Smooth muscle cell (in vitro differentiated cells): ENCODE data around the gene CHRDL2. TPM values are rescaled to one million over a fixed set of nuclear protein-coding genes. Genes with fewer than 3 reads are reported as not detected.

Experiments used
- DNase-seq: peaks from one replicate; lab custom pipeline; 2025; ENCODE audit not compliant: unreplicated experiment; lab: John Stamatoyannopoulos, UW
- H2AFZ ChIP-seq: fragments of 200-600 bp; sonication (generic); 2 replicates; pipeline ENCODE4 v1.6.0; 2016; ENCODE audit warnings: antibody characterized with exemption, low read depth, mild to moderate bottlenecking
- H3F3A ChIP-seq: fragments of 200-600 bp; sonication (generic); 2 replicates; pipeline ENCODE4 v1.6.0; 2017; ENCODE audit warnings: antibody characterized with exemption, low read depth
- H3K27ac ChIP-seq: fragments of 200-600 bp; sonication (generic); 2 replicates; pipeline ENCODE4 v1.5.1; 2016; ENCODE audit warnings: low read depth, mild to moderate bottlenecking
- H3K27me3 ChIP-seq: fragments of 200-600 bp; sonication (generic); 2 replicates; pipeline ENCODE4 v1.6.1; 2016; ENCODE audit warnings: low read depth, mild to moderate bottlenecking
- H3K36me3 ChIP-seq: fragments of 200-600 bp; sonication (generic); 2 replicates; pipeline ENCODE4 v1.5.1; 2016; ENCODE audit warnings: low read depth
- H3K4me1 ChIP-seq: fragments of 200-600 bp; sonication (generic); 2 replicates; pipeline ENCODE4 v1.5.1; 2016; ENCODE audit warnings: low read depth
- H3K4me2 ChIP-seq: fragments of 200-600 bp; sonication (generic); 2 replicates; pipeline ENCODE4 v1.6.0; 2016; ENCODE audit warnings: mild to moderate bottlenecking
- H3K4me3 ChIP-seq: fragments of 200-600 bp; sonication (generic); 2 replicates; pipeline ENCODE4 v1.5.1; 2016; ENCODE audit warnings: mild to moderate bottlenecking
- H3K79me2 ChIP-seq: fragments of 200-600 bp; sonication (generic); 2 replicates; pipeline ENCODE4 v1.6.0; 2016; ENCODE audit warnings: low read depth, mild to moderate bottlenecking
- H3K9ac ChIP-seq: fragments of 200-600 bp; sonication (generic); 2 replicates; pipeline ENCODE4 v1.6.0; 2016; ENCODE audit warnings: low read depth
- H3K9me3 ChIP-seq: fragments of 200-600 bp; sonication (generic); replicated peaks from 2 replicates; pipeline ENCODE4 v1.5.1; 2016; ENCODE audit warnings: low read depth
- H4K20me1 ChIP-seq: fragments of 200-600 bp; sonication (generic); 2 replicates; pipeline ENCODE4 v1.6.0; 2016; ENCODE audit warnings: low read depth
- WGBS: methylation state at CpG from one replicate; pipeline ENCODE4 v1.1.7; 2016; ENCODE audit warnings: low lambda C conversion rate; 5-methylcytosine and 5-hydroxymethylcytosine counted together
- polyA plus RNA-seq: library from polyadenylated mRNA; unstranded; fragments of >200 nt; fragmentation: Nextera tagmentation; extraction: Ambion mirVana; gene quantifications from 2 replicates; pipeline ENCODE4 v1.2.1, GENCODE V29; 2016
- total RNA-seq: library from RNA; depleted of rRNA; stranded (reverse); fragments of >200 nt; gene quantifications from 2 replicates; pipeline ENCODE4 v1.2.3, GENCODE V29; 2014
- TF ChIP-seq, protein P1 (sequence below): fragments of 200-600 bp; sonication (generic); IDR thresholded peaks from 2 replicates; pipeline ENCODE4 v1.5.1; 2017; ENCODE audit warnings: borderline replicate concordance, mild to moderate bottlenecking, antibody characterized with exemption; ENCODE audit not compliant: insufficient read depth, poor library complexity, severe bottlenecking

Gene CHRDL2
- total and polyA plus RNA-seq, 2 experiments from 2014 or later, result 13.8 to 71.4 TPM

DNA sequence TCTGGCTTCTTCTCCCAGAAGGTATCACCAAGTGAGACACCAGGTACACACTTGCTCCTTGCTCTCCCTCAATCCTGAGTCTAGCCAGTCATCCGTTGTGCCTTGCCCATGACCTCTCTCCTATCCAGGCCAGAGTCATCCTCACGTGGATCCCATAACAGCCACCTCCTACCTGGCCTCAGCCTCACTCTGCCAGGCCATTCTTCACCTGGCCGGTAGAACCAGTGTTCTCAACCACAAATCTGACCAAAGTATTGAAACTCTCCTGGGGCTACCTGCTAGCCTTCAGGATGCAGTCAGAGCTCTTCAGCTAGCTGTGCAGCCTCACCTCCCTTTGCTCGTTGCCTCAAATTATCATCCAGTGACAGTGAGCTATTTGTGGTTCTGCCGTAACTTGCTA, 37.7 kb downstream of the CHRDL2 start:
- Histone ChIP-seq H3K79me2 (no peaks in the 10 kb centered on the region), H3K27me3 (no peaks in the 10 kb centered on the region), H3K36me3 (no peaks in the 10 kb centered on the region), H3K9me3 (no peaks in the 10 kb centered on the region), H3K9ac (no peak overlapping the region), H3K4me3 (no peak overlapping the region), H3K4me1 (peaks cover 8% of the 10 kb centered on the region), H2AFZ (no peak overlapping the region), H3K4me2 (no peak overlapping the region), H4K20me1 (no peaks in the 10 kb centered on the region), H3F3A (no peaks in the 10 kb centered on the region), H3K27ac (no peak overlapping the region)
- TF ChIP-seq, protein P1, sequence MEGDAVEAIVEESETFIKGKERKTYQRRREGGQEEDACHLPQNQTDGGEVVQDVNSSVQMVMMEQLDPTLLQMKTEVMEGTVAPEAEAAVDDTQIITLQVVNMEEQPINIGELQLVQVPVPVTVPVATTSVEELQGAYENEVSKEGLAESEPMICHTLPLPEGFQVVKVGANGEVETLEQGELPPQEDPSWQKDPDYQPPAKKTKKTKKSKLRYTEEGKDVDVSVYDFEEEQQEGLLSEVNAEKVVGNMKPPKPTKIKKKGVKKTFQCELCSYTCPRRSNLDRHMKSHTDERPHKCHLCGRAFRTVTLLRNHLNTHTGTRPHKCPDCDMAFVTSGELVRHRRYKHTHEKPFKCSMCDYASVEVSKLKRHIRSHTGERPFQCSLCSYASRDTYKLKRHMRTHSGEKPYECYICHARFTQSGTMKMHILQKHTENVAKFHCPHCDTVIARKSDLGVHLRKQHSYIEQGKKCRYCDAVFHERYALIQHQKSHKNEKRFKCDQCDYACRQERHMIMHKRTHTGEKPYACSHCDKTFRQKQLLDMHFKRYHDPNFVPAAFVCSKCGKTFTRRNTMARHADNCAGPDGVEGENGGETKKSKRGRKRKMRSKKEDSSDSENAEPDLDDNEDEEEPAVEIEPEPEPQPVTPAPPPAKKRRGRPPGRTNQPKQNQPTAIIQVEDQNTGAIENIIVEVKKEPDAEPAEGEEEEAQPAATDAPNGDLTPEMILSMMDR, result no peak
- DNase-seq, result no peak
- 87% methylated on average over 5 of the region's 5 CpGs for WGBS

DNA sequence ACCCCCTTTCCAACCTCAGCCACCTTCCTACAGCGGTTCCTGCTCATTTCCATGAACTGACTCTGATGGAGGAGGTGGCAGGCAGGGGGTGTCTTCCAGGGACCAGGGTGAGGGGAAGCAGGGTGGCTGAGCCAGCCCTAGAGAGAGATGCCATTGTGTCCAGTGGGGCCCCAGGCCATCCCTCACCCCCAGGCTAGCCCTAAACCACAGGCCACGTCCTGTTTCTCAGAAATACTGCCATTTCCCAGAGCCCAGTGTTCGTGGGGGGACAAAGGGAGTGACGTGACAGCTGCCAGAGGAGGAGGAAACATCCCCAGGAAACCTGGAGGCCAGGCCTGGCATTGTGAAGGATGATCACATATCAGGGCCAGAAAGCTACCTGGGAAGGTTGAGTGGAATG, 39.5 kb downstream of the CHRDL2 start:
- H4K20me1 ChIP-seq, result no peaks in the 10 kb centered on the region
- H3K27ac ChIP-seq, result no peak overlapping the region
- no peaks in the 10 kb centered on the region for H3K36me3 ChIP-seq
- peaks cover 8% of the 10 kb centered on the region for H3K4me1 ChIP-seq
- 72% methylated on average over 4 of the region's 4 CpGs for WGBS
- H3F3A ChIP-seq, result peaks cover 4% of the 10 kb centered on the region
- no peak overlapping the region for H2AFZ ChIP-seq
- H3K27me3 ChIP-seq, result no peaks in the 10 kb centered on the region
- no peak overlapping the region for H3K9ac ChIP-seq
- H3K79me2 ChIP-seq, result no peaks in the 10 kb centered on the region
- DNase-seq, result no peak
- H3K4me2 ChIP-seq, result no peak overlapping the region
- TF ChIP-seq, protein P1, result no peak
- H3K4me3 ChIP-seq, result no peak overlapping the region
- H3K9me3 ChIP-seq, result no peaks in the 10 kb centered on the region

DNA sequence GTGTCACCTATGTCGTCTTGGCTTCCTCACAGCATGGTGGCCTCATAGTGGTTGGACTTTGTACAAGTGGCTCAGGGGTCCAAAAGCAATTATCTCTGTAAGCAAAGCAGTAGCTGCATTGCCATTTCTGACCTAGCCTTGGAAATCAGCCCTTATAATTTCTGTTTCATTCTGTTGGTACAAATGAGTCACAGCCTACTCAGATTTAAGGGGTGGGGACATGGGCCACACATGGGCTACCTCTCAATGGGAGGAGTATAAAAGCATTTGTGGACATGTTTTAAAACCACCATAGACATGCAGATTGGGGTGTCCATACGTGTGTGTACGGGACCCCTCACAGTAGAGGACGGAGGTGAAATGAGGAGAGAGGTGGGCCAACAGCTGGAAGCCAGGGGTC, 41.6 kb downstream of the CHRDL2 start:
- no peak for DNase-seq
- Histone ChIP-seq H3K36me3 (no peaks in the 10 kb centered on the region), H3K9ac (no peak overlapping the region), H3F3A (peaks cover 7% of the 10 kb centered on the region), H3K27me3 (no peaks in the 10 kb centered on the region), H3K9me3 (no peaks in the 10 kb centered on the region), H4K20me1 (no peaks in the 10 kb centered on the region), H3K4me3 (no peak overlapping the region), H3K4me2 (no peak overlapping the region), H3K27ac (no peak overlapping the region), H2AFZ (no peak overlapping the region), H3K4me1 (no peaks in the 10 kb centered on the region), H3K79me2 (no peaks in the 10 kb centered on the region)
- 94% methylated on average over 4 of the region's 4 CpGs for WGBS
- TF ChIP-seq, protein P1, result no peak

DNA sequence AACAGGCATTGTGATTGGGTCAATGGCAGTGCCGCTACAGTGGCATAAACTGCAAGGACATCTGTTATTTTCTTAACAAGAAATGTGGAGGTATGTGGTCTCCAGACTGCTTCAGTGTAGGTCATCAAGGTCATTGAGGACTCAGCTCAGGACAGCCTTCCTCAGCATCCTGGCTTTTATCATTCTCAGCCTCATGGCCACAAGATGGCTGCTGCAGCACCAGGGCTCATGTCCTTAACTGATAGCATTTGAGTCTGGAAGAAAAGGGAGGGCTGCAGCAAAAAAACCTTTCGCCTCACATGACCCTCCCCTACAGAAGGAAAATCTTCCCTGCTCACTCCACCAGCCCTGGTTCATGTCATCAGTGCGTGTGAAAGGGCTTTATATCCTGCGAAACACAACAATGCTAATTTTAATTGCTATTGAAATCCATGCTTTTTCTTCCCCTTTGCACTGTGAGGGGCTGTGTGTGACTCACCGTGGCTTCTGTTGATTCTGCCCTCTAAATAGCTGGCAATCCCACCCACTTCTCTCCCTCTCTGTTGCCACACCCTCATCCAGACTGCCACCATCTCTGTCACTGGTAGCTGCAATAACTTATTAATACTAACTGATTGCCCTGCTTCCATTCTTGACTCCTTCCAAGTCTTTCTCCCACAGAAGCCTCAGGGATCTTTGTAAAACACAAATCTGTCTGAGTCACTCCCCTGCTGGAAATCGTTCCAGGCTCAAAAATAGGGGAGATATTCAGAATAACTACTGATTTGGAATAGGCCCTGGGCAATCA, 43.8 kb downstream of the CHRDL2 start:
- 46% methylated on average over 6 of the region's 6 CpGs for WGBS
- no peak overlapping the region for H2AFZ ChIP-seq
- no peak overlapping the region for H3K4me3 ChIP-seq
- H4K20me1 ChIP-seq, result no peaks in the 10 kb centered on the region
- H3K27me3 ChIP-seq, result no peaks in the 10 kb centered on the region
- peaks cover 7% of the 10 kb centered on the region for H3F3A ChIP-seq
- H3K79me2 ChIP-seq, result no peaks in the 10 kb centered on the region
- peak overlapping the region; percentile 76 for H3K27ac ChIP-seq
- no peak for DNase-seq
- no peak overlapping the region for H3K9ac ChIP-seq
- H3K4me1 ChIP-seq, result no peaks in the 10 kb centered on the region
- H3K4me2 ChIP-seq, result peak overlapping the region; percentile 40
- H3K9me3 ChIP-seq, result no peaks in the 10 kb centered on the region
- no peaks in the 10 kb centered on the region for H3K36me3 ChIP-seq
- TF ChIP-seq, protein P1, result no peak
